IPS-20b (cell line): Measurements from ENCODE around the gene ZNF841.
A peak's percentile ranks its signal among the peaks of the same experiment; 100 is the strongest.
"Not testable (repeated sequence)": the region's sequence is repeated elsewhere in the genome, so short reads cannot be mapped to it uniquely, and the experiment has no call there.

Experiments used
- H3K27ac ChIP-seq: one replicate; pipeline ENCODE4 v1.5.1; 2013; ENCODE audit warnings: low read length
- H3K27me3 ChIP-seq: 2 replicates; pipeline ENCODE4 v1.6.1; 2013; ENCODE audit warnings: mild to moderate bottlenecking, low read length, inconsistent platforms; ENCODE audit not compliant: insufficient read depth
- H3K36me3 ChIP-seq: 2 replicates; pipeline ENCODE4 v1.6.1; 2013; ENCODE audit warnings: low read depth, mild to moderate bottlenecking, inconsistent platforms, low read length, moderate library complexity; ENCODE audit not compliant: insufficient read depth
- H3K4me1 ChIP-seq: 2 replicates; pipeline ENCODE4 v1.6.1; 2013; ENCODE audit warnings: mild to moderate bottlenecking, control low read depth, inconsistent platforms, low read length, moderate library complexity; ENCODE audit not compliant: insufficient read depth
- H3K4me3 ChIP-seq: 2 replicates; pipeline ENCODE4 v1.5.1; 2013; ENCODE audit warnings: mild to moderate bottlenecking, low read length, inconsistent platforms
- H3K9ac ChIP-seq: 2 replicates; pipeline ENCODE4 v1.6.1; 2013; ENCODE audit warnings: low read depth, mild to moderate bottlenecking, inconsistent platforms, low read length, moderate library complexity
- H3K9me3 ChIP-seq: 2 replicates; pipeline ENCODE4 v1.6.1; 2013; ENCODE audit warnings: mild to moderate bottlenecking, low read depth, low read length, inconsistent platforms; ENCODE audit not compliant: insufficient read depth

ZNF841 gene

GRCh38 chr19:52112624-52113023 is 17.1 kb upstream of the ZNF841 start:
- Histone ChIP-seq H3K9ac (no peak overlapping the region), H3K9me3 (peaks cover 95% of the 10 kb centered on the region), H3K4me3 (no peak overlapping the region), H3K27ac (no peak overlapping the region), H3K27me3 (no peaks in the 10 kb centered on the region), H3K36me3 (peaks cover 46% of the 10 kb centered on the region), H3K4me1 (no peaks in the 10 kb centered on the region)

- peaks cover 92% of the 10 kb centered on the region for H3K9me3 ChIP-seq
- no peak overlapping the region for H3K4me3 ChIP-seq
- no peaks in the 10 kb centered on the region for H3K27me3 ChIP-seq
- H3K27ac ChIP-seq, result no peak overlapping the region
- no peak overlapping the region for H3K9ac ChIP-seq
- H3K4me1 ChIP-seq, result no peaks in the 10 kb centered on the region
- H3K36me3 ChIP-seq, result peaks cover 27% of the 10 kb centered on the region
Observed at GRCh38 chr19:52110780-52111179, 15.2 kb upstream of the ZNF841 start.

- H3K9me3 ChIP-seq, result peaks cover 78% of the 10 kb centered on the region
Observed at GRCh38 chr19:52102782-52103181, 7.2 kb upstream of the ZNF841 start.

GRCh38 chr19:52101866-52102562 is 6.4 kb upstream of the ZNF841 start:
- Histone ChIP-seq H3K27ac (no peak overlapping the region), H3K4me3 (no peak overlapping the region), H3K4me1 (no peaks in the 10 kb centered on the region), H3K27me3 (no peaks in the 10 kb centered on the region), H3K9me3 (peaks cover 78% of the 10 kb centered on the region), H3K36me3 (no peaks in the 10 kb centered on the region), H3K9ac (no peak overlapping the region)

More at GRCh38 chr19:52102782-52103181, 7.2 kb upstream of the ZNF841 start:
- no peak overlapping the region for H3K27ac ChIP-seq
- H3K4me3 ChIP-seq, result no peak overlapping the region
- H3K36me3 ChIP-seq, result no peaks in the 10 kb centered on the region
- no peaks in the 10 kb centered on the region for H3K4me1 ChIP-seq
- H3K27me3 ChIP-seq, result no peaks in the 10 kb centered on the region
- H3K9ac ChIP-seq, result no peak overlapping the region

- peaks cover 9% of the 10 kb centered on the region; the same call in 1 of the 2 replicates for H3K27me3 ChIP-seq
- peaks cover 67% of the 10 kb centered on the region for H3K9me3 ChIP-seq
- H3K4me1 ChIP-seq, result no peaks in the 10 kb centered on the region
- no peak overlapping the region for H3K27ac ChIP-seq
- no peak overlapping the region for H3K9ac ChIP-seq
- no peaks in the 10 kb centered on the region for H3K36me3 ChIP-seq
- H3K4me3 ChIP-seq, result no peak overlapping the region
Observed at GRCh38 chr19:52099497-52100138, 4.1 kb upstream of the ZNF841 start.

GRCh38 chr19:52096416-52096815 is 851 bp upstream of the ZNF841 start:
- H3K36me3 ChIP-seq, result peaks cover 10% of the 10 kb centered on the region
- peak overlapping the region; percentile 91; the same call in 1 of the 2 replicates for H3K4me3 ChIP-seq

GRCh38 chr19:52094526-52095130 is 937 bp downstream of the ZNF841 start:
- H3K4me1 ChIP-seq, result no peaks in the 10 kb centered on the region
- peaks cover 35% of the 10 kb centered on the region for H3K9me3 ChIP-seq
- H3K4me3 ChIP-seq, result peak overlapping the region; percentile 91
- H3K36me3 ChIP-seq, result peaks cover 10% of the 10 kb centered on the region
- no peak overlapping the region for H3K27ac ChIP-seq
- H3K9ac ChIP-seq, result peak overlapping the region; percentile 84
- peaks cover 15% of the 10 kb centered on the region; the same call in 1 of the 2 replicates for H3K27me3 ChIP-seq

More at GRCh38 chr19:52096416-52096815, 851 bp upstream of the ZNF841 start:
- Histone ChIP-seq H3K9me3 (peaks cover 49% of the 10 kb centered on the region), H3K27me3 (peaks cover 15% of the 10 kb centered on the region; the same call in 1 of the 2 replicates)
- not testable (repeated sequence) for H3K9ac ChIP-seq, H3K4me1 ChIP-seq, H3K27ac ChIP-seq

- Histone ChIP-seq H3K9ac (no peak overlapping the region), H3K4me1 (no peaks in the 10 kb centered on the region), H3K36me3 (peaks cover 55% of the 10 kb centered on the region), H3K27me3 (no peaks in the 10 kb centered on the region), H3K27ac (no peak overlapping the region), H3K4me3 (no peak overlapping the region), H3K9me3 (peaks cover 15% of the 10 kb centered on the region)
Observed at GRCh38 chr19:52086481-52086880, 9.1 kb downstream of the ZNF841 start.

- Histone ChIP-seq H3K9ac (no peak overlapping the region), H3K27me3 (no peaks in the 10 kb centered on the region), H3K4me1 (no peaks in the 10 kb centered on the region), H3K36me3 (peaks cover 79% of the 10 kb centered on the region), H3K4me3 (no peak overlapping the region), H3K9me3 (peaks cover 78% of the 10 kb centered on the region), H3K27ac (no peak overlapping the region)
Observed at GRCh38 chr19:52070496-52070895, 25.1 kb downstream of the ZNF841 start.

GRCh38 chr19:52069653-52070052 is 25.9 kb downstream of the ZNF841 start:
- Histone ChIP-seq H3K27me3 (no peaks in the 10 kb centered on the region), H3K4me1 (no peaks in the 10 kb centered on the region), H3K9me3 (peaks cover 82% of the 10 kb centered on the region), H3K27ac (no peak overlapping the region), H3K4me3 (no peak overlapping the region), H3K36me3 (peaks cover 79% of the 10 kb centered on the region), H3K9ac (no peak overlapping the region)

GRCh38 chr19:52066258-52066863 is 29.2 kb downstream of the ZNF841 start:
- Histone ChIP-seq H3K27me3 (no peaks in the 10 kb centered on the region), H3K4me1 (no peaks in the 10 kb centered on the region), H3K27ac (no peak overlapping the region), H3K36me3 (peaks cover 76% of the 10 kb centered on the region), H3K4me3 (no peak overlapping the region; the same call in 1 of the 2 replicates), H3K9ac (no peak overlapping the region), H3K9me3 (peaks cover 92% of the 10 kb centered on the region)
